ENCODE results near the gene SHANK3.
A peak's percentile ranks its signal among the peaks of the same experiment; 100 is the strongest.

SHANK3 gene

DNA sequence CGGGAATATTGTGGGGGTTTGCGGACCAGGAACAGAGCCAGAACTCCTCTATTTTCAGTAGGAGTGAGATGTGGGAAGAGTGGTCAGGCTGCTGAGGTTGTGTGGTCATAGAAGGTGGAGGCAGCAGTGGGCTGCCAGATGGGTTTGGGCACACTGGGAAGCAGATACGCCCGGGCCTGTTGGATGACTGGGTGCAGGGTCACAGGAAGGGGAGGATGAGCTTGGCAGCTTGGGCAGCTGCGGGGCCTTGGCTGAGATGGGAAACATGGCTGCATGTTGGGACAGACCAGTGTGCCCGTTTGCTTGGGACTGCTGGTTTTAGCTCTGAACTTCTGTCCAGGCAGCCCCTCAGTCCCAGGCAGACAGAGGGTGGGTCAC is 11.4 kb downstream of the SHANK3 start:
- no peak for DNase-seq (ENCODE audit: low read depth)
- no peaks in the 10 kb centered on the region for H3K9me3 ChIP-seq (ENCODE audit: control insufficient read depth, low read length)
- H3K4me1 ChIP-seq (ENCODE audit: control insufficient read depth, insufficient read depth, low read length), result peaks cover 2% of the 10 kb centered on the region

GRCh38 chr22:50684501-50684900 is 11.9 kb downstream of the SHANK3 start:
- Histone ChIP-seq H3K4me3 (ENCODE audit: low read length) (no peak overlapping the region), H3K9ac (ENCODE audit: low read length) (no peak overlapping the region), H3K9me3 (ENCODE audit: control insufficient read depth, low read length) (no peaks in the 10 kb centered on the region), H3K27me3 (replicated peaks; ENCODE audit: control insufficient read depth, insufficient read depth, low read length) (peaks cover 27% of the 10 kb centered on the region), H3K36me3 (ENCODE audit: control insufficient read depth, insufficient read depth, low read length, severe bottlenecking) (no peaks in the 10 kb centered on the region), H3K4me1 (ENCODE audit: control insufficient read depth, insufficient read depth, low read length) (peaks cover 2% of the 10 kb centered on the region)
- DNase-seq (ENCODE audit: low read depth), result no peak

More for the DNA sequence above, 11.4 kb downstream of the SHANK3 start:
- H3K9ac ChIP-seq (ENCODE audit: low read length), result no peak overlapping the region
- peaks cover 23% of the 10 kb centered on the region for H3K27me3 ChIP-seq (replicated peaks; ENCODE audit: control insufficient read depth, insufficient read depth, low read length)
- no peak overlapping the region for H3K4me3 ChIP-seq (ENCODE audit: low read length)
- no peaks in the 10 kb centered on the region for H3K36me3 ChIP-seq (ENCODE audit: control insufficient read depth, insufficient read depth, low read length, severe bottlenecking)

- no peak overlapping the region for H3K9ac ChIP-seq (ENCODE audit: low read length)
- H3K9me3 ChIP-seq (ENCODE audit: control insufficient read depth, low read length), result peaks cover 3% of the 10 kb centered on the region
- peaks cover 2% of the 10 kb centered on the region for H3K4me1 ChIP-seq (ENCODE audit: control insufficient read depth, insufficient read depth, low read length)
- H3K4me3 ChIP-seq (ENCODE audit: low read length), result no peak overlapping the region
- H3K36me3 ChIP-seq (ENCODE audit: control insufficient read depth, insufficient read depth, low read length, severe bottlenecking), result no peaks in the 10 kb centered on the region
- peaks cover 30% of the 10 kb centered on the region for H3K27me3 ChIP-seq (replicated peaks; ENCODE audit: control insufficient read depth, insufficient read depth, low read length)
- no peak for DNase-seq (ENCODE audit: low read depth)
These were observed 12.4 kb downstream of the SHANK3 start for GRCh38 chr22:50684986-50685385.

GRCh38 chr22:50686794-50687193 is 14.2 kb downstream of the SHANK3 start:
- no peak for DNase-seq (ENCODE audit: low read depth)
- Histone ChIP-seq H3K4me3 (ENCODE audit: low read length) (no peak overlapping the region), H3K4me1 (ENCODE audit: control insufficient read depth, insufficient read depth, low read length) (peaks cover 2% of the 10 kb centered on the region), H3K36me3 (ENCODE audit: control insufficient read depth, insufficient read depth, low read length, severe bottlenecking) (no peaks in the 10 kb centered on the region), H3K9ac (ENCODE audit: low read length) (no peak overlapping the region), H3K27me3 (replicated peaks; ENCODE audit: control insufficient read depth, insufficient read depth, low read length) (peaks cover 30% of the 10 kb centered on the region), H3K9me3 (ENCODE audit: control insufficient read depth, low read length) (peaks cover 6% of the 10 kb centered on the region)

GRCh38 chr22:50687829-50688228 is 15.2 kb downstream of the SHANK3 start:
- peaks cover 2% of the 10 kb centered on the region for H3K4me1 ChIP-seq (ENCODE audit: control insufficient read depth, insufficient read depth, low read length)
- H3K27me3 ChIP-seq (replicated peaks; ENCODE audit: control insufficient read depth, insufficient read depth, low read length), result peaks cover 30% of the 10 kb centered on the region
- no peak overlapping the region for H3K4me3 ChIP-seq (ENCODE audit: low read length)
- no peak for DNase-seq (ENCODE audit: low read depth)
- no peak overlapping the region for H3K9ac ChIP-seq (ENCODE audit: low read length)
- H3K36me3 ChIP-seq (ENCODE audit: control insufficient read depth, insufficient read depth, low read length, severe bottlenecking), result no peaks in the 10 kb centered on the region
- H3K9me3 ChIP-seq (ENCODE audit: control insufficient read depth, low read length), result peaks cover 9% of the 10 kb centered on the region

GRCh38 chr22:50688448-50688847 is 15.8 kb downstream of the SHANK3 start:
- peaks cover 9% of the 10 kb centered on the region for H3K9me3 ChIP-seq (ENCODE audit: control insufficient read depth, low read length)
- H3K36me3 ChIP-seq (ENCODE audit: control insufficient read depth, insufficient read depth, low read length, severe bottlenecking), result no peaks in the 10 kb centered on the region
- no peak overlapping the region for H3K9ac ChIP-seq (ENCODE audit: low read length)
- H3K4me1 ChIP-seq (ENCODE audit: control insufficient read depth, insufficient read depth, low read length), result peaks cover 2% of the 10 kb centered on the region
- no peak for DNase-seq (ENCODE audit: low read depth)
- H3K4me3 ChIP-seq (ENCODE audit: low read length), result no peak overlapping the region
- peaks cover 30% of the 10 kb centered on the region for H3K27me3 ChIP-seq (replicated peaks; ENCODE audit: control insufficient read depth, insufficient read depth, low read length)

DNA sequence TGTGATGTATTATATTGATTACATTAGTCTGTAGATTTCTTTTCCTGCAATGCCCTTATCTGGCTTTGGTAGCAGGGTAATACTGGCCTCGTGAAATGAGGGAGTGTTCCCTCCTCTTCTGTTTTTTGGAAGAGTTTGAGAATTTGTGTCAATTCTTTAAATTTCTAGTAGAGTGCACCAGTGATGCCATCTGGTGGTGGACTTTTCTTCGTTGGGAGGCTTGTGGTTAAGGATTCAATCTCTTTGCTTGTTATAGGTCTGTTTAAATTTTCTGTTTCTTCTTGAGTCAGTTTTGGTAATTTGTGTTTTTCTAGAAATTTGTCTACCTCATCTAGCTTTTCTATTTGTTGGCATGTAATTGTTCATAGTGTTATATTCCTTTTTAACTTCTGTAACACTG is 18.9 kb downstream of the SHANK3 start:
- peaks cover 9% of the 10 kb centered on the region for H3K9me3 ChIP-seq (ENCODE audit: control insufficient read depth, low read length)
- peak; percentile 60 for DNase-seq (ENCODE audit: low read depth)
- H3K27me3 ChIP-seq (replicated peaks; ENCODE audit: control insufficient read depth, insufficient read depth, low read length), result peaks cover 28% of the 10 kb centered on the region
- H3K4me3 ChIP-seq (ENCODE audit: low read length), result no peak overlapping the region
- H3K36me3 ChIP-seq (ENCODE audit: control insufficient read depth, insufficient read depth, low read length, severe bottlenecking), result no peaks in the 10 kb centered on the region
- H3K4me1 ChIP-seq (ENCODE audit: control insufficient read depth, insufficient read depth, low read length), result peaks cover 1% of the 10 kb centered on the region
- H3K9ac ChIP-seq (ENCODE audit: low read length), result no peak overlapping the region

GRCh38 chr22:50693462-50693861 is 20.8 kb downstream of the SHANK3 start:
- H3K4me3 ChIP-seq (ENCODE audit: low read length), result no peak overlapping the region
- no peaks in the 10 kb centered on the region for H3K36me3 ChIP-seq (ENCODE audit: control insufficient read depth, insufficient read depth, low read length, severe bottlenecking)
- H3K9me3 ChIP-seq (ENCODE audit: control insufficient read depth, low read length), result peaks cover 9% of the 10 kb centered on the region
- no peak overlapping the region for H3K9ac ChIP-seq (ENCODE audit: low read length)
- H3K4me1 ChIP-seq (ENCODE audit: control insufficient read depth, insufficient read depth, low read length), result peaks cover 11% of the 10 kb centered on the region
- DNase-seq (ENCODE audit: low read depth), result no peak
- peaks cover 20% of the 10 kb centered on the region for H3K27me3 ChIP-seq (replicated peaks; ENCODE audit: control insufficient read depth, insufficient read depth, low read length)

DNA sequence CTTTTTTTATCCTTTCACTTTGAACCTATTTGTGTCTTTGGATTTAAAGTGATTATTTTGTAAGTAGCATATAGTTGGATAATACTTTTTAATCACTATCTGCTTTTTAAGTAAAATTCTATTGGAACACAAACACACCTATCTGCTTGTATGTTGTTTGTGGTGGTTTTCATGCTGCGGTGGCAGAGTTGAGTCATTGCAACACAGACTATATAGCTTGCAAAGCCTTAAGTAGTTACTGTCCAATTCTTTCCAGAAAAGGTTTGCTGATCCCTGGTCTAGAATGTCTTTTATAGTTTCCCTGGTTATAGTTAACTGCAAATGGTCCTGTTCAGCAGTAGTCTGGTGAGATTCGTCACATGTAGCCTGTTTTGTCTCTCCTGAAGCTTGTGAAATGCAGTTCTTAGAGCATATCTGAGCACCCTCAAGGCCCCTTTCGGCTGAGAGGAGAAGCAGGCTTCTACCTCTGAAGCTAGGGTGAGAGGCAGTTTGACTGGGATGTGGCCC is 21.5 kb downstream of the SHANK3 start:
- H3K4me3 ChIP-seq (ENCODE audit: low read length), result no peak overlapping the region
- no peaks in the 10 kb centered on the region for H3K36me3 ChIP-seq (ENCODE audit: control insufficient read depth, insufficient read depth, low read length, severe bottlenecking)
- peaks cover 9% of the 10 kb centered on the region for H3K9me3 ChIP-seq (ENCODE audit: control insufficient read depth, low read length)
- peak; percentile 34 for DNase-seq (ENCODE audit: low read depth)
- H3K27me3 ChIP-seq (replicated peaks; ENCODE audit: control insufficient read depth, insufficient read depth, low read length), result peaks cover 15% of the 10 kb centered on the region
- H3K9ac ChIP-seq (ENCODE audit: low read length), result no peak overlapping the region
- H3K4me1 ChIP-seq (ENCODE audit: control insufficient read depth, insufficient read depth, low read length), result peaks cover 11% of the 10 kb centered on the region

DNA sequence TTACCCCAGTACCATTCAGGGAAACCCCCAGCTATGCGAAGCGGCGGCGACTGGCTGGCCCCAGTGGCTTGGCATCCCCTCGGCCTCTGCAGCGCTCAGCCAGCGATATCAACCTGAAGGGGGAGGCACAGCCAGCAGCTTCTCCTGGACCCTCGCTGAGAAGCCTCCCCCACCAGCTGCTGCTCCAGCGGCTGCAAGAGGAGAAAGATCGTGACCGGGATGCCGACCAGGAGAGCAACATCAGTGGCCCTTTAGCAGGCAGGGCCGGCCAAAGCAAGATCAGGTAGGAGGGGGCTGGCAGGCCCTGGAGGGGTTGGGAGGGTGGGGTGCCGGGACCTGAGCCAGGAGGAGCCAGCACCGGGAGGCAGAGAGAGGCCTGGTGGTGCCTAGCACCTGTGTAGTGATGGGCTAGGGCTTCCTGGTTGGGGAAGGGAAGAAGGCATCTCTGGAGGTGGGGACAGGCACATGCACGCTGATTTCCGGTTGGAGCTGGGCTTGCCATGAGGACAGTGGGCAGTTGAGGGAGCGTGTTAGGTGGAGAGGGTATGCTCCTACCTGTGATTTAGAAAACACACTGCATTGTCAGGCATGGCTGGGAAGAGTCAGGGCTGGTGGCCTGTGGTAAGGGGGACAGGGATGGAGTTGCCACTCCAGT is 22.3 kb downstream of the SHANK3 start:
- Histone ChIP-seq H3K9ac (ENCODE audit: low read length) (no peak overlapping the region), H3K9me3 (ENCODE audit: control insufficient read depth, low read length) (peaks cover 6% of the 10 kb centered on the region), H3K27me3 (replicated peaks; ENCODE audit: control insufficient read depth, insufficient read depth, low read length) (peaks cover 10% of the 10 kb centered on the region), H3K4me3 (ENCODE audit: low read length) (no peak overlapping the region), H3K4me1 (ENCODE audit: control insufficient read depth, insufficient read depth, low read length) (peaks cover 15% of the 10 kb centered on the region), H3K36me3 (ENCODE audit: control insufficient read depth, insufficient read depth, low read length, severe bottlenecking) (no peaks in the 10 kb centered on the region)
- DNase-seq (ENCODE audit: low read depth), result no peak

DNA sequence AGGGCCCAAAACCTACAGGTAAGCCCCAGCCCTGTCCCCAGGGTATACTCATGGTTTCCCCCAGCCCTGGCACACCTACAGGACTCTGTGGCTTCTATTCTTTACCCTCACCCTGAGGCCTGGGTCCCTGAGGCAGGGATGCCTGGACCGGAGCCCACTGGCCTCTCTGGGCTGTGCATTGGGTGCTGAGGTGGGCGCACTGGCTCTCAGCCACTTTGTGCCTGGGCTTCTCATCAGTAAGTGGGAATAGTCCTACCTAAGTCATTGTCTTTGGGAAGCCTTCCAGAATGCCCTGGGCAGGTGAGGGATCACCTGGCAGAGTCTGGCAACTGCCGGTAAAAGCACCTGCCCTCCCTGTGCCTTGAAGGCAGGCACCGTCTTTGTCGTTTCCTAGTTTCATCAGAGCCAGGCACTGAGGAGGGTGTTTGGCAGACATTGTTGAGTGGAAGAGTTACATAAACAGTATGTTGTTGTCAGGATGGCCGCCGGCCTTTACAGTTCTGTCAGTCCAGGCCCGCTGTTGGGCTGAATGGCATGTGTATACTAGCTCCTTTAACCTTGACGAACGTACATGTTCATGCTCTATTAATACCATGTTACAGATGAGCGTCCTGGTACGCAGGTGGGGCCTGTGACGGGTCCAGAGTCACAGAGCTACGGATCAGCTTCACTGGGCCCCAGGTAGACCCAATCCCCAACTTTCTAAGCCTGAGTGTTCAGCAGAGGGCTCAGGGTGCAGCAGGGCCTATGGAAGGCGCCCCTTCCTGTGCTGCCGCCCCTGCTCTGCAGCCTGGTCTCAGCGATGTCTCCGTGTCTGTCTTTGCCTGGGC is 23.0 kb downstream of the SHANK3 start:
- no peak for DNase-seq (ENCODE audit: low read depth)
- peaks cover 9% of the 10 kb centered on the region for H3K27me3 ChIP-seq (replicated peaks; ENCODE audit: control insufficient read depth, insufficient read depth, low read length)
- H3K4me1 ChIP-seq (ENCODE audit: control insufficient read depth, insufficient read depth, low read length), result peaks cover 16% of the 10 kb centered on the region
- H3K9ac ChIP-seq (ENCODE audit: low read length), result no peak overlapping the region
- H3K4me3 ChIP-seq (ENCODE audit: low read length), result no peak overlapping the region
- no peaks in the 10 kb centered on the region for H3K36me3 ChIP-seq (ENCODE audit: control insufficient read depth, insufficient read depth, low read length, severe bottlenecking)
- H3K9me3 ChIP-seq (ENCODE audit: control insufficient read depth, low read length), result peaks cover 5% of the 10 kb centered on the region
